ENCODE results near the gene BTBD18.
"Not testable (repeated sequence)": the region's sequence is repeated elsewhere in the genome, so short reads cannot be mapped to it uniquely, and the experiment has no call there.

BTBD18 gene

DNA sequence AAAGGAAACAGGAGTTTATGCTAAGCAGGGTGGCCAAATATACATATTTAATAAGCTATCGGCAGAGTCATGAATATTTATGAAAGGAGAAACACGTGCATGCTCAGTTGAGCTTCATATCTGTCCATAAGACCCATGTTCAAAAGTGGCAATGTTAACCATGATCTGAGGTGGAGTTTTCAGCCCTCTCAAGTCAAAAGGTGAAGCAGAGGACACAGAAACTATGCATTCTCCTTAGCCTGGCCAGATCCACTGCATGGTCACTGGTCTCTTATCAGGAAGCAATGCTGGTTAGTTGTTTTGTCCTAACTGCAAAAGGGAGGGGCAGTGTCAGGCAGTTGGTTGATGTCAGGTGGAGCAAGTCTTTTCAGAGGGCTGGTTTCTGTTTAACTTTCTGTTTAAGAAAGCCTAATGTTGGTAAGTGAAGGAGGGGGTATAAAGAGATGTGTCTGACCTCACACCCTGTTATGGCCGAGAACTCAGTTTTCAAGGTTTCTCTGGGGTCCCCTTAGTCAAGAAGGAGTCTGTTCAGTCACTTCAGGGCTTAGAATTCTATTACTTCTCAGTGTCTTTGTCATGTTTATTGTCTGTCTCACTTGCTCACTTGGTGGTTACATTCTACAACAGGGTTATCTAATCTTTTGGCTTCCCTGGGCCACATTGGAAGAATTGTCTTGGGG, 15.9 kb downstream of the BTBD18 start:
- no peaks in the 10 kb centered on the region for H3K27me3 Mint-ChIP-seq
- H3K9me3 Mint-ChIP-seq, result no peaks in the 10 kb centered on the region
- no peak for ATAC-seq (replicated peaks)
- H3K27ac Mint-ChIP-seq, result no peak overlapping the region
- no peak overlapping the region for H3K4me3 Mint-ChIP-seq
- peaks cover 0 to 5% of the 10 kb centered on the region in 2 donors for H3K4me1 Mint-ChIP-seq
- H3K36me3 Mint-ChIP-seq, result peaks cover 17 to 44% of the 10 kb centered on the region in 2 donors
- DNase-seq, result no peak

DNA sequence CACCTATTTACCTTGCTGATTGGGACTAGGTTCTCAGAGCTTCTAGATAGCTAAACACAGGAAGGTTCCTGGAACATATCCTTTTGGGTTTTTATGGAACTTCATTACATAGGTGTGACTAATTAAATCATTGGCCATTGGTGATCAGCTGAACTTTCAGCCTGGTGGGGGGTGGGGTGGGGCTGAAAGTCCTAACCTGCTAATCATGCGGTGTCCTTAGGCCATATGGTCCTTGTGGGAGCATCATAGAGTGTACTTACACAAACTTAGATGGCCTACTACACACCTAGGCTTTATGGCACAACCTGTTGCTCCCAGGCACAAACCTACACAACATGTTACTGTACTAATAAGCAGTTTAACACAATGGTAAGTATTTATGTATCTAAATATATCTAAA, 19.0 kb downstream of the BTBD18 start:
- peaks cover 0 to 9% of the 10 kb centered on the region in 2 donors for H3K4me1 Mint-ChIP-seq
- H3K4me3 Mint-ChIP-seq, result no peak overlapping the region
- peaks cover 15 to 37% of the 10 kb centered on the region in 2 donors for H3K36me3 Mint-ChIP-seq
- H3K9me3 Mint-ChIP-seq, result no peaks in the 10 kb centered on the region
- no peak overlapping the region for H3K27ac Mint-ChIP-seq
- H3K27me3 Mint-ChIP-seq, result no peaks in the 10 kb centered on the region
- DNase-seq, result no peak
- no peak for ATAC-seq (replicated peaks)

DNA sequence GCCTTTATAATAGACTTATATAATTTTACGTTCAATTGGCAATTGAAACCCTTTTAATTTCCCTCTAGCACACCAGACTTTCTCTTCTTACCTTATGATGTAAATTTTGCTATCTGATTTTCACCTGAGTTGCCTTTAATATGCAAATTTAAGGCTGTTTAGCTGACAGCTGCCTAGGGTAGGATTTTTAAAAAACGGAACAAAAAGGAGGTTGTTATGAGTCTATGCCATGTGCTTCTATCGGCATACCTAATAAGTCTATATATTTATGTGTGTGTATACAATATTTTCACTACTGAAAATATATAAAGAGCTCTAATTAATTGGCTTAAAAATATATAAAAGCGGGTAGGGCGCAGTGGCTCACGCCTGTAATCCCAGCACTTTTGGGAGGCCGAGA, 22.1 kb downstream of the BTBD18 start:
- Mint-ChIP-seq H3K27ac (no peak overlapping the region), H3K4me1 (peaks cover 0 to 10% of the 10 kb centered on the region in 2 donors), H3K9me3 (no peaks in the 10 kb centered on the region), H3K27me3 (no peaks in the 10 kb centered on the region), H3K36me3 (peaks cover 10 to 18% of the 10 kb centered on the region in 2 donors), H3K4me3 (no peak overlapping the region)
- DNase-seq, result no peak
- ATAC-seq (replicated peaks), result no peak

DNA sequence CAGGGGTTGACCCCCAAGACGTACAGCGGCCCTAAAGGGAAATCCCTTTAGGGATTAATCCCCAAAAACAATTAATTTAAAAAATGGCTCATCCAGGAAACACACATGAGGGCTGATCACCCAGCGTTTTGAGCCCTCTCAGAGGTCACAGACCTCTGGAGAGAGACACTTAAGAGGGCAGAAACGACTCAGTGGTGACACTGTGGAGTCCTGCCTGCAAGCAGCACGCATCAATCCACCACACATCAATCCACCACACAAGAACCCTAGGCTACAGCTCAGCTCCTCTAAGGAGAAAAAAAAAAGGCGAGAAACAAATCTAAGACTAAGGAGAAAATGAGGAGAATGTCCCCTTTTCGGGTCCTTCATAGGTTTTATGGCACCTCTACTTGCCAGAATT, 22.8 kb downstream of the BTBD18 start:
- H3K36me3 Mint-ChIP-seq, result peaks cover 6 to 16% of the 10 kb centered on the region in 2 donors
- no peaks in the 10 kb centered on the region for H3K9me3 Mint-ChIP-seq
- H3K27ac Mint-ChIP-seq, result no peak overlapping the region
- no peaks in the 10 kb centered on the region for H3K27me3 Mint-ChIP-seq
- no peak for ATAC-seq (replicated peaks)
- DNase-seq, result no peak
- peaks cover 0 to 10% of the 10 kb centered on the region in 2 donors for H3K4me1 Mint-ChIP-seq
- H3K4me3 Mint-ChIP-seq, result no peak overlapping the region

GRCh38 chr11:57727185-57727584, 24.4 kb downstream of the BTBD18 start:
- DNase-seq (no peak), ATAC-seq (replicated peaks) (no peak)
- H3K4me3 Mint-ChIP-seq, result no peak overlapping the region
- peaks cover 10 to 18% of the 10 kb centered on the region in 2 donors for H3K36me3 Mint-ChIP-seq
- H3K9me3 Mint-ChIP-seq, result no peaks in the 10 kb centered on the region
- no peaks in the 10 kb centered on the region for H3K27me3 Mint-ChIP-seq
- H3K4me1 Mint-ChIP-seq, result peaks cover 0 to 9% of the 10 kb centered on the region in 2 donors
- no peak overlapping the region for H3K27ac Mint-ChIP-seq

GRCh38 chr11:57716726-57717125, 34.9 kb downstream of the BTBD18 start:
- not testable (repeated sequence) for DNase-seq; H3K4me3 Mint-ChIP-seq; H3K9me3 Mint-ChIP-seq; H3K27me3 Mint-ChIP-seq; H3K27ac Mint-ChIP-seq; ATAC-seq (replicated peaks)
- H3K4me1 Mint-ChIP-seq, result peaks cover 11 to 15% of the 10 kb centered on the region in 2 donors
- peaks cover 16 to 31% of the 10 kb centered on the region in 2 donors for H3K36me3 Mint-ChIP-seq

GRCh38 chr11:57713835-57714234, 37.8 kb downstream of the BTBD18 start:
- no peak for ATAC-seq (replicated peaks)
- H3K4me3 Mint-ChIP-seq, result peak overlapping the region; percentile 91 to 99
- DNase-seq, result no peak
- no peaks in the 10 kb centered on the region for H3K9me3 Mint-ChIP-seq
- H3K4me1 Mint-ChIP-seq, result peaks cover 22 to 33% of the 10 kb centered on the region in 2 donors
- H3K27ac Mint-ChIP-seq, result peak overlapping the region; percentile 37
- no peaks in the 10 kb centered on the region for H3K27me3 Mint-ChIP-seq
- peaks cover 19 to 23% of the 10 kb centered on the region in 2 donors for H3K36me3 Mint-ChIP-seq

- Mint-ChIP-seq H3K4me3 (peak within 1 kb of the TSS; percentile 91 to 99), H3K4me1 (peaks cover 25 to 40% of the 10 kb centered on the region in 2 donors), H3K27me3 (no peaks in the 10 kb centered on the region), H3K36me3 (peaks cover 14 to 17% of the 10 kb centered on the region in 2 donors), H3K27ac (peak within 1 kb of the TSS; percentile 99), H3K9me3 (no peaks in the 10 kb centered on the region)
- ATAC-seq (replicated peaks) (peak; percentile 94), DNase-seq (peak; percentile 88)
Observed at GRCh38 chr11:57712256-57713150, 39.1 kb downstream of the BTBD18 start, which contains the start of gene TMX2. TMX2 (plus strand) TSS chr11:57712593; CDS start chr11:57712619, 26 bp downstream.

DNA sequence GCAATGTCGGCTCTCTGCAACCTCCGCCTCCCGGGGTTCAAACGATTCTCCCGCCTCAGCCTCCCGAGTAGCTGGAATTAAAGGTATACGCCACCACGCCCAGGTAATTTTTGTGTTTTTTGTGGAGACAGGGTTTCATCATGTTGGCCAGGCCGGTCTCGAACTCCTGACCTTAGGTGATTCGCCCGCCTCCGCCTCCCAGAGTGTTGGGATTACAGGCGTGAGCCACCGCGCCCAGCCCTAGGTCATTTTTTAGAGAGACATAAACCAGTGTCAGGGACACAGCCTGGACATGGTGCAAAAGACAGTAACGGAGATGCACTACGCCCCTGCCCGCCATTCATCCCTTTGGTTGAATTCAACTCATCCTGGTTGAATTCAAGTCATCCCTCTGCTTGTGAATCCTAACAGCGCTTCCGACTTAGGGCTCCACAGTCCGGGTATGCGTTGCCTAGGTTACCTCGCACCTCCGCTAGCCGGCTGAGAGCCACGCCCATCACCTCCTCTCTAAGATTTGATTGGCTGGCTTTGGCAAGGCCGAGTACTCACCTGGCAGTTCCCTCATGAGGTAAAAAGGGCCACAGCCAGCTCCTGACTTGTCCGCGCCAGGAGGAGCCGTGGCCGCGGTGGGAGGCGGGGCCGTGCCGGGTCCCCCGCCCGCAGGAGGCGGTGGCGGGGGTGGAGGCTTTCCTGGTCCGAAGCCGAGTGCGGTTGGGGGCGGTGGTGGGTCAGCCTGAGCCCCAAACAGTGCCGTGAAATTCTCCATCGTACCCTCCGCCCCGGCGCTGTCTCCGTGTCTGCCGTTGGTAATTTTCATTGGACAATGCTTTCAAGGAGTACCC, 40.0 kb downstream of the BTBD18 start, which contains the start of gene MED19:
MED19 (minus strand) TSS at position 802 of the 842 bp plus-strand sequence; CDS start at position 766, 36 bp downstream.
- Mint-ChIP-seq H3K4me3 (peak within 1 kb of the TSS; percentile 91 to 99), H3K27me3 (no peaks in the 10 kb centered on the region), H3K27ac (peak within 1 kb of the TSS; percentile 99), H3K36me3 (peaks cover 12 to 14% of the 10 kb centered on the region in 2 donors), H3K4me1 (peaks cover 27 to 40% of the 10 kb centered on the region in 2 donors), H3K9me3 (no peaks in the 10 kb centered on the region)
- ATAC-seq (replicated peaks), result peak; percentile 63 to 65
- peak; percentile 72 for DNase-seq

DNA sequence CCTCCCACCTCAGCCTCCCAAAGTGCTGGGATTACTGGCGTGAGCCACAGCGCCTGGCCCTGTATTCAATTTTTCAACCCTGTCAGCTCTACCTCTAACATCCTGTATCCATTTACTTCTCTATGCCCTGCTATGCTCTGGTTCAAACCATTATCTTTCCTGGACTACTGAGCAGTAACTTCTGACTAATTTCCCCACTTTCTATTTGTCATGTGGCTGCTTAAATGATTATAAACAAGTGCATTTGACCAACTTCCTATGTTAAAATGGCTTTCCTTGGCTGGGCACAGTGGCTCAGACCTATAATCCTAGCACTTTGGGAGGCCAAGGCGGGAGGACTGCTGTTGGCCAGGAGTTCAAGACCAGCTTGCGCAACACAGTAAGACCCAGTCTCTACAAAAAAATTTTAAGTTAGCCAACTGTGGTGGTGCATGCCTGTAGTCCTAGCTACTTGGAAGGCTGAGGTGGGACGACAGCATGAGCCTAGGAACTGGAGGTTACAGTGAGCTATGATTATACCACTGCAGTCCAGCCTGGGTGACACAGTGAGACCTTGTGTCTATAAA, 41.7 kb downstream of the BTBD18 start:
- no peaks in the 10 kb centered on the region for H3K27me3 Mint-ChIP-seq
- DNase-seq, result no peak
- no peak overlapping the region for H3K4me3 Mint-ChIP-seq
- no peak for ATAC-seq (replicated peaks)
- no peaks in the 10 kb centered on the region for H3K9me3 Mint-ChIP-seq
- peaks cover 27 to 40% of the 10 kb centered on the region in 2 donors for H3K4me1 Mint-ChIP-seq
- no peak overlapping the region for H3K27ac Mint-ChIP-seq
- peaks cover 14 to 16% of the 10 kb centered on the region in 2 donors for H3K36me3 Mint-ChIP-seq

DNA sequence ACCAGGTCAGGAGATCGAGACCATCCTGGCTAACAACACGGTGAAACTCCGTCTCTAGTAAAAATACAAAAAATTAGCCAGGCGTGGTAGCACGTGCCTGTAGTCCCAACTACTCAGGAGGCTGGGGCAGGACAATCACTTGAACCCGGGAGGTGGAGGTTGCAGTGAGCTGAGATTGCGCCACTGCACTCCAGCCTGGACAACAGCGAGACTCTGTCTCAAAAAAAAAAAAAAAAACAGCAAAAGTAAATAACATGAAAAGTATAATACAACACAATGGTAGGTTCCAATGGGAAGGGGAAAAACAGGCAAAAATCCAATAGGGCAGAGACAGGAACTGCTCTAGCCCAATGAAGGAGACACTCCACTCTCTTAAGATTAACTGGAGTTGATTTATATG, 46.2 kb downstream of the BTBD18 start:
- peaks cover 10 to 19% of the 10 kb centered on the region in 2 donors for H3K4me1 Mint-ChIP-seq
- H3K4me3 Mint-ChIP-seq; H3K27me3 Mint-ChIP-seq; H3K27ac Mint-ChIP-seq; ATAC-seq (replicated peaks); DNase-seq; H3K9me3 Mint-ChIP-seq: not testable (repeated sequence)
- H3K36me3 Mint-ChIP-seq, result peaks cover 17 to 22% of the 10 kb centered on the region in 2 donors

- H3K36me3 Mint-ChIP-seq, result peaks cover 18 to 26% of the 10 kb centered on the region in 2 donors
- ATAC-seq (replicated peaks) (no peak), DNase-seq (no peak)
- H3K4me1 Mint-ChIP-seq, result peaks cover 7 to 14% of the 10 kb centered on the region in 2 donors
- H3K27me3 Mint-ChIP-seq, result no peaks in the 10 kb centered on the region
- no peak overlapping the region for H3K4me3 Mint-ChIP-seq
- no peak overlapping the region for H3K27ac Mint-ChIP-seq
- no peaks in the 10 kb centered on the region for H3K9me3 Mint-ChIP-seq
Observed at GRCh38 chr11:57704932-57705331, 46.7 kb downstream of the BTBD18 start.

GRCh38 chr11:57703341-57703740, 48.3 kb downstream of the BTBD18 start:
- peak overlapping the region; percentile 20 for H3K27ac Mint-ChIP-seq
- DNase-seq (no peak), ATAC-seq (replicated peaks) (no peak)
- no peaks in the 10 kb centered on the region for H3K27me3 Mint-ChIP-seq
- H3K36me3 Mint-ChIP-seq, result peaks cover 20 to 34% of the 10 kb centered on the region in 2 donors
- no peak overlapping the region for H3K4me3 Mint-ChIP-seq
- H3K4me1 Mint-ChIP-seq, result peaks cover 2 to 3% of the 10 kb centered on the region in 2 donors
- no peaks in the 10 kb centered on the region for H3K9me3 Mint-ChIP-seq

All from stimulated activated naive B cell treated with anti-CD40 and anti-IgM and Interleukin-4, amounts not matched to agents 10 μg/mL and 1 μg/mL and 100 μg/mL, for 72 hours (primary cell).